Central memory CD8-positive, alpha-beta T cell (primary cell): ENCODE data around the gene EXOC6B.

Experiments
- ATAC-seq: fragments of 150-1000 bp; cut with Tn5 transposase; replicated peaks from 2 replicates; pipeline ENCODE4 v1.10.0; 2022; ENCODE audit warnings: mild to moderate bottlenecking, moderate FRiP score, moderate number of reproducible peaks; ENCODE audit not compliant: poor library complexity, severe bottlenecking; ENCODE audit errors: extremely low read depth
- DNase-seq, 2 donors: peaks; one replicate each; pipeline ENCODE4 v3.0.0; 2021; ENCODE audit warnings: low spot score in 2 of 2
- H3K27ac Mint-ChIP-seq: one replicate; pipeline ENCODE4 v1.8.0; 2022; ENCODE audit warnings: low read depth, mild to moderate bottlenecking, moderate library complexity, mixed read lengths
- H3K27me3 Mint-ChIP-seq: one replicate; pipeline ENCODE4 v1.8.0; 2022; ENCODE audit warnings: mixed read lengths
- H3K36me3 Mint-ChIP-seq: one replicate; pipeline ENCODE4 v1.8.0; 2022; ENCODE audit warnings: mild to moderate bottlenecking, moderate library complexity, mixed read lengths; ENCODE audit not compliant: insufficient read depth
- H3K4me1 Mint-ChIP-seq: one replicate; pipeline ENCODE4 v1.8.0; 2022; ENCODE audit warnings: mixed read lengths
- H3K4me3 Mint-ChIP-seq: one replicate; pipeline ENCODE4 v1.8.0; 2022; ENCODE audit warnings: mild to moderate bottlenecking, moderate library complexity, mixed read lengths
- H3K9me3 Mint-ChIP-seq: one replicate; pipeline ENCODE4 v1.8.0; 2022; ENCODE audit warnings: mixed read lengths

The EXOC6B gene

DNA sequence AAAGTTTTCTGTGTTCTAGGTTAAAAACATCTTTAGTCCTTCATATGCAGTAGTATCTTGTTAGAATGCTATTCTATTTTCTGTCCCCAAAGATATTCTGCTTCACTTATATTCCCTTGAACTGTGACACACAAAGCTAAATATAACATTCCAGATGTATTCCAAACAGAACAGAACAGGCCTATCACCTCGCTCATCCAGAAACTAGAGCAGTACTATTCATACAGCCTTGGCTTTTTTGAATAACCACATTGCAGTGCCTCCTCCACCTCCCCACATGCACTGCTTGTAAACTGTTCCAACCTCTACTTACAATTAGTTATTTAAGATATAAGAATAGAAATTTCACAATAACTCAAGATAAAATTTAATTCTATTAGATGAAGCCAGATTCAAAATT lies 196.8 kb downstream of the EXOC6B start:
- H3K36me3 Mint-ChIP-seq, result no peaks in the 10 kb centered on the region
- ATAC-seq, result no peak
- no peak overlapping the region for H3K27ac Mint-ChIP-seq
- no peaks in the 10 kb centered on the region for H3K27me3 Mint-ChIP-seq
- H3K4me1 Mint-ChIP-seq, result peaks cover 5% of the 10 kb centered on the region
- no peak overlapping the region for H3K4me3 Mint-ChIP-seq
- no peak for DNase-seq
- H3K9me3 Mint-ChIP-seq, result no peaks in the 10 kb centered on the region

DNA sequence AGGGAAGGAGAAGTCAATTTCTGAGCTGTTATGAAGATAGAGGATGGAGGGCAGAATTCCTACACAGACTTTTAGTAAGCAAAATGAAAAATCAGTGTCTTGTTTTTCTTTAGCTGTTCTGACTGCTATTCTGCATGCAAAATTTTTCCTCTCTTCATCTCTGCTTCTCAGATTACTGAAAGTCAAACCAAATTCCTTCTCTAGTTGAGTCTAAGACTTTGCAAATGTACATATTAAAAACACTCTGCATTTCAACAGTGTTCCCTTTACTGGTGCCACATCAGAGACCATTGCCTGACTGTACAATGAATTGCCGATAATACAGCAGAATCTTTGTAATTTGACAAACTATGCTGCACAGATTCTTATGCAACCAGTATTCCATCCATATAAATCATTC lies 198.8 kb downstream of the EXOC6B start:
- no peaks in the 10 kb centered on the region for H3K4me1 Mint-ChIP-seq
- no peaks in the 10 kb centered on the region for H3K9me3 Mint-ChIP-seq
- no peaks in the 10 kb centered on the region for H3K27me3 Mint-ChIP-seq
- DNase-seq (no peak), ATAC-seq (no peak)
- no peak overlapping the region for H3K27ac Mint-ChIP-seq
- H3K4me3 Mint-ChIP-seq, result no peak overlapping the region
- no peaks in the 10 kb centered on the region for H3K36me3 Mint-ChIP-seq

DNA sequence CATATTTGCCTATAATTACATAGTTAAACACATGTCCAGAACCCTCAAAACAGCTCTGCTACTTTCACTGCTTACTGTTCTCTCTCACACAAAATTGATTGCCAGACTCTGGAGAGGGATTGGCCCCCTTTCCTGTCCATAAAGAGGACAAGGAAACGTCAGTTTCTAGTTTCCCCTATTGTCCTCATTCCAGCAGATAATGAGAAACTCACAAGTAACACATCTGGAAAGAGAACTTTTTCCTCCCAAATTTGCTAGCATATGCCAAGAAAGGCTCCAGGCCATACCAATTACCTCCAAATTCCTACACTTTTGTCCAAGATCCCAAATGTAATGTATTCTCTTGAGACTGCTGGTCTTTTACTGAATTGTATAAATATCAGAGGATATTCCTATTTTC lies 200.5 kb downstream of the EXOC6B start:
- no peak for ATAC-seq
- H3K36me3 Mint-ChIP-seq, result no peaks in the 10 kb centered on the region
- no peaks in the 10 kb centered on the region for H3K9me3 Mint-ChIP-seq
- H3K4me3 Mint-ChIP-seq, result no peak overlapping the region
- H3K27ac Mint-ChIP-seq, result no peak overlapping the region
- no peaks in the 10 kb centered on the region for H3K27me3 Mint-ChIP-seq
- H3K4me1 Mint-ChIP-seq, result no peaks in the 10 kb centered on the region
- no peak for DNase-seq

DNA sequence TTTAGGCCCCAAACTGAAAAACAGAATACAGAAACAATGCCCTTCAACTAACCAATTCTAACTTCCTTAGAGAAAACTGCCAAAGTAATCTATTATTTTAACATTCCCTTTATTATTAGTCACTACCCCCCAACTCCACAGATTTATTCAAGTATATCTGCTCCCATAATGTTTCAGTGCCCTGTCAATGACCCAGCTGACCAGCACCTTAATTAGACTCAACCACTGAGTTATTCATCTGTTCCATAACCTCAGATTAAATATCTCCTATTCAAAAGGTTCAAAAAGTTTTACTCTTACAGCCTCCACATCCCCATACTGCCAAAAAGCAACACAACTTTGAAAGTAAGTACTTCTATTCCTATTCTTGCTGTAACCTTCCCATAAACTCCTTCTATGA lies 202.4 kb downstream of the EXOC6B start:
- no peaks in the 10 kb centered on the region for H3K4me1 Mint-ChIP-seq
- no peak overlapping the region for H3K4me3 Mint-ChIP-seq
- ATAC-seq (no peak), DNase-seq (no peak)
- H3K27me3 Mint-ChIP-seq, result no peaks in the 10 kb centered on the region
- H3K9me3 Mint-ChIP-seq, result peaks cover 5% of the 10 kb centered on the region
- H3K36me3 Mint-ChIP-seq, result no peaks in the 10 kb centered on the region
- no peak overlapping the region for H3K27ac Mint-ChIP-seq

DNA sequence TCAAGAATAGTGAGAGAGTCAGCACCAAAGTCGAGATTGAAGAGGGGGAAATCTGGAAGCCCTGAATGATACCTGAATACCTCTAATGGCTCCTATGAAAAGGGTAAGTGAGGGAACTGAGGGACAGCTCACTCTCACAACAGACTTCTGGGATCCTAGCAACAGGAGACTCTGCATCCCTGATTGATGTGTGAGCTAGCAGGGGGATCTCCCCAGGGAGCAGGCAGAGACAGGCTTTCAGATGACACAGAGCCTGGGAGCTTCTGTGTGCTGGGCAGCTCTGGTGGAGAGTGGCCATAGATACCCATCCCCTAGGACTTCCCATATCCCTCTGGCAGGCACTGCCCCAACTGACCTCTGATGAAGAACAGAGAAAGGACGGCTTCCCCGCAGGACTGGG lies 206.2 kb downstream of the EXOC6B start:
- ATAC-seq (no peak), DNase-seq (no peak)
- H3K9me3 Mint-ChIP-seq, result peaks cover 5% of the 10 kb centered on the region
- no peak overlapping the region for H3K4me3 Mint-ChIP-seq
- H3K4me1 Mint-ChIP-seq, result peaks cover 8% of the 10 kb centered on the region
- H3K36me3 Mint-ChIP-seq, result no peaks in the 10 kb centered on the region
- no peak overlapping the region for H3K27ac Mint-ChIP-seq
- no peaks in the 10 kb centered on the region for H3K27me3 Mint-ChIP-seq

DNA sequence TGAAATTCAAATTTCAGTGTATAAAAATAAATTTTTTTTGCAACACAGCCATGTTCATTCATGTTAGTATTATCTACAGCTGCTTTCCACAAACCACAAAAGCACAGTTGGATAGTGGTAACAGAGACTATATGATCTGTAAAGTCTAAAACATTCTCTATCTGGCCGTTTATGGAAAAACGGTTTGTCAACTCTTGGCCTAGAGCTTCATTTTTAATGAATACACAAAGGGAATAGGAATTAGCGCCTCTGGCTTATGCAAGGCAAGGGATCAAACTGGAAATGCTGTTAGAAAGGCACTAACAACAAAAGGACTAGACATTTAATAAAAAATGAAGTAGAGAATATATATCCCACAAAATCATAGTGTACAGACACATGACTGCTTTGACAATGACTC lies 211.9 kb downstream of the EXOC6B start:
- Mint-ChIP-seq H3K27ac (no peak overlapping the region), H3K9me3 (peaks cover 3% of the 10 kb centered on the region), H3K36me3 (no peaks in the 10 kb centered on the region), H3K27me3 (no peaks in the 10 kb centered on the region), H3K4me1 (peaks cover 14% of the 10 kb centered on the region), H3K4me3 (no peak overlapping the region)
- ATAC-seq (no peak), DNase-seq (no peak)

DNA sequence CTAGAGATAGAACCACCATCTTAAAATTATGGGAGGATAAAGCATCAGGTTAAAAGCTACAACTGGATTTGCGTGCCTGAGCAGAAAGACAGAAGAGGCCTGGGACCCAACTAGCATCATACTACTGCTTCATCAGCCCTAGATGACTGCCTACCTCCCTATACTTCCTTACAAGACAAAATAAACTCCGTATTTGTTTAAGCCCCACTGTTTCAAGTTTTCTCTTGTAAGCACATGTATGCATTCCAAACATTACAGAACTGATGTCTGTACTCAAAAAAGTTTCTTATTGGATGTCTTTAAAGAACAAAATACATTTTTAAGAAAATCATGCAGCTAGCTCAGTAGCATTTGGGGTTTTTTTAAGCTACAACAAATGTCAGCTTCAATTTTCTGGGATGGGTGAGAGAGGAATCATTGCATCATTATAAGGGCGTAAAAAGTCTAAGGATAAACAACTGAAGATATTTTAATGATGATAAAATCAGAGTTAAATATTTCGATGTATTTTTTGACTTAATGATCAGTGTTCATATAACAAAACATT lies 213.1 kb downstream of the EXOC6B start:
- no peak for ATAC-seq
- DNase-seq, result no peak
- peaks cover 14% of the 10 kb centered on the region for H3K4me1 Mint-ChIP-seq
- no peaks in the 10 kb centered on the region for H3K27me3 Mint-ChIP-seq
- H3K36me3 Mint-ChIP-seq, result no peaks in the 10 kb centered on the region
- H3K4me3 Mint-ChIP-seq, result no peak overlapping the region
- no peaks in the 10 kb centered on the region for H3K9me3 Mint-ChIP-seq
- no peak overlapping the region for H3K27ac Mint-ChIP-seq

DNA sequence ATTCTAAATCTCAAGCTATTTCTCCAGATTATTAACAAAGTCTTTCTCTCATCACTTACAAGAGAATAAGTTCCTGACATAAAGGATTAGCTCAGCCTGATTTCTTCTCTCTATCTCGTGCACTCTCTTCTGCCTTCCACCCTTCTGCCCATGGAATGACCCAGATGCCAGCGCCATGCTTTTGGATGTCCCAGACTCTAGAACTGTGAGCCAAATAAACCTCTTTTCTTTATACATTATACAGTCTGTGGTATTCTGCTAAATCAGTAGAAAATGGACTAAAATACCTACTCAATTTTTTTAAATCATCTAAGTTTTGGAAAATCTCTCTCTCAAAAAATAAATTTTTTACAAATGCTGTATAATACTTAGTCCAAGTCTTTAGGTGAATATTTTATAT lies 218.6 kb downstream of the EXOC6B start:
- no peaks in the 10 kb centered on the region for H3K27me3 Mint-ChIP-seq
- no peaks in the 10 kb centered on the region for H3K9me3 Mint-ChIP-seq
- H3K36me3 Mint-ChIP-seq, result no peaks in the 10 kb centered on the region
- no peaks in the 10 kb centered on the region for H3K4me1 Mint-ChIP-seq
- DNase-seq (no peak), ATAC-seq (no peak)
- H3K4me3 Mint-ChIP-seq, result no peak overlapping the region
- no peak overlapping the region for H3K27ac Mint-ChIP-seq

DNA sequence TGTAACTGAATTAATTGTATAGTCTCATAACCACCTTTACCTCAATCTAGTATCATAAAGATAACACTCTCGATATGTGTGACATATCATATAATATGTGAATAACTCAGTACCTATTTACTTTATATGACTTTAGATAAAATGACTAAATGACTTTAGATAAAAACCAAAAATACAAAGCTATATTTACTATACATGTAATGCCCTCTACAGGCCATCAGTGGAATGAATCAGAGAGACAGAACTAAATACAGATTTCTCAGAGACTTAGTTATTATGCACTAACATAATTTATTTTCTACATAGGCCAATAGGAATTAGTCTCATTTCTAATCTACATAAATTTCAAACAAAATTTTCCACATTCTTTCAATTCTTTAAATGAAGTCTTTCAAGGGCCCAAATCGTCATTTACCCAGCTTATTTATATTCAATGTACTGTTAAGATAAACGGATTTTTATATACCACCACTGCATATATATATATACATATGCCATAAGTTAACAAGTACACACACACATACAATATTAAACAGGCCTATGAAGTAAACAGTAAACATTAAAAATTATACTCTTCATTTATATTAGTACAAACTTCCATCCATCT lies 219.9 kb downstream of the EXOC6B start:
- H3K4me3 Mint-ChIP-seq, result no peak overlapping the region
- H3K9me3 Mint-ChIP-seq, result no peaks in the 10 kb centered on the region
- H3K27ac Mint-ChIP-seq, result no peak overlapping the region
- no peaks in the 10 kb centered on the region for H3K27me3 Mint-ChIP-seq
- H3K4me1 Mint-ChIP-seq, result no peaks in the 10 kb centered on the region
- no peaks in the 10 kb centered on the region for H3K36me3 Mint-ChIP-seq
- no peak for DNase-seq
- no peak for ATAC-seq

DNA sequence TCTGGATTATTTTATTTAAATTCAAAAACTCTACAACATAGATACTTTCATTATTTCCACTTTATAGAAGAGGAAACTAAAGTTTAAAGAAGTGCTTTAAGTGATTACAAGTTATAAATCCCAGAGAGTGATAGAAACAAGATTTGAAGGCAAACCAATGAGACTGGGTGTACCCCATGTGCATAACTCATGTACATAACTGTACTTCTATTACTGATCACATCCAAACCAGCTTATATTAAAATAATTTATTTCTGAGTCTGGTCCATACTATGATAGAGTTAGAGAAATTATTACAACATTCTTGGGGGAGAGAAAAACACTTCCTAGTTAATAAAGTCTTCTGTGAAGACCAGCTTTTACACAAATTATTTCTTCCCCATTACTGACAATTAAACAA lies 221.4 kb downstream of the EXOC6B start:
- H3K27ac Mint-ChIP-seq, result no peak overlapping the region
- H3K27me3 Mint-ChIP-seq, result no peaks in the 10 kb centered on the region
- no peak overlapping the region for H3K4me3 Mint-ChIP-seq
- DNase-seq (no peak), ATAC-seq (no peak)
- no peaks in the 10 kb centered on the region for H3K9me3 Mint-ChIP-seq
- H3K4me1 Mint-ChIP-seq, result no peaks in the 10 kb centered on the region
- no peaks in the 10 kb centered on the region for H3K36me3 Mint-ChIP-seq

DNA sequence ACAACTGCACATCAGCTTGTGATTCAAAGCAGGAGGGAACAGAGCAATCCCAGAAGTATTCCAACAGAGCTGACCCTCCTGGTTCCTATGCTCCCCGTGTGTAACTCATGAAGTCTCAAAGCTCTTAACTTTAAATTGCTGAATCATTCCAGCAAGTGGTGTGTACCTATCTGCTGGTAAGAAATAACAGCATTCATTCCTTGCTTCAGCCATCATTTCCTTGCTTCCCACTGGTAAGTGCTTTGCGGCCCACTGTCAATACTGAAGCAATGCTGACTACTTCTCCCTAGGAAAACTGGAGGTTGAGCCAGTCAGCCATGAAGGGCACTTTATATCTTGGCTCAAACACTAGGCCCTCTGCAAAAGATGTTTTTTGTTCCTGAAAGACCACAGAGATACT lies 222.4 kb downstream of the EXOC6B start:
- ATAC-seq (no peak), DNase-seq (no peak)
- H3K4me3 Mint-ChIP-seq, result no peak overlapping the region
- peaks cover 1% of the 10 kb centered on the region for H3K4me1 Mint-ChIP-seq
- H3K27ac Mint-ChIP-seq, result no peak overlapping the region
- peaks cover under 1% of the 10 kb centered on the region for H3K36me3 Mint-ChIP-seq
- no peaks in the 10 kb centered on the region for H3K27me3 Mint-ChIP-seq
- H3K9me3 Mint-ChIP-seq, result no peaks in the 10 kb centered on the region

DNA sequence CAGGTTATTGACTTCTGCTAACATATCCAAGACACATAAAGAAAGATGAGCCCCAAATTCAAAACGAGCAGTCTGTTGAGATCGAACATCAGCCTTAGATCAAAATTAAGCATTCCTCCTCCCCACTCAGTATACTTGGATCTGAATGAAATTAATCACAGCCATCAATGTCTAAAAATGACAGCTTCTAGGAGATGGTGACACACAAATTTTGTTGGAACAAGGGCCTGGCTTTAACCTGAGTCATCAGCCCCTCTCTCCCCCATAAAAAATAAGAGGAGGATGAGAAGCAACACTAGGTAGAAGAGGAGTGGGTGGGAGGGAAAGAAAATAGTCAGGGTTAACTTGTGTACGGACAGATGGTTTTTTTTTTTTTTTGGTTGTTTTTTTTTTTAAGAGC lies 223.1 kb downstream of the EXOC6B start:
- ATAC-seq (no peak), DNase-seq (no peak)
- Mint-ChIP-seq H3K4me3 (no peak overlapping the region), H3K36me3 (peaks cover 1% of the 10 kb centered on the region), H3K9me3 (no peaks in the 10 kb centered on the region), H3K4me1 (peaks cover 6% of the 10 kb centered on the region), H3K27ac (no peak overlapping the region), H3K27me3 (no peaks in the 10 kb centered on the region)

DNA sequence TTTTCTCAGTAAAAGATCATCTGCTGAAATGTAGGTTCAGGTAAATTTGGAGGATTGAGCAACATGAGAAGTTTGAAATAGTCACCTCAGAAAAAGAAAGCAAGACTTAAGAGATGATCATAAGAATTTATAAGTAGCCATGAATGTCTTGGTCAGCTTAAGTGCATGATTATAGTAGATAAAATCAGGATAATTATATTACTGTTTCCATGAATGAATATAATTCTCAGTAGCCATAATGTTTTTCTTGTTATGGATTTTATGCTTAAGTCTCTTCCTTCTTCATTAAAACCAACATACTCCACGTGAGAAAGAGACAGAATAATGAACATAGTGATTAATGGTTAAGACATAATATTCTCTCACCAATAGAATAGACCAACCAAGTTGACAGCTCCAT lies 223.7 kb downstream of the EXOC6B start:
- no peaks in the 10 kb centered on the region for H3K27me3 Mint-ChIP-seq
- no peak overlapping the region for H3K4me3 Mint-ChIP-seq
- no peak overlapping the region for H3K27ac Mint-ChIP-seq
- H3K9me3 Mint-ChIP-seq, result no peaks in the 10 kb centered on the region
- ATAC-seq (no peak), DNase-seq (no peak)
- peaks cover 1% of the 10 kb centered on the region for H3K36me3 Mint-ChIP-seq
- peaks cover 6% of the 10 kb centered on the region for H3K4me1 Mint-ChIP-seq
